IgD-negative memory B cell (primary cell): Measurements from ENCODE around the gene KIF16B. TPM values are rescaled to one million over a fixed set of nuclear protein-coding genes. Genes with fewer than 3 reads are reported as not detected.
"Not testable (repeated sequence)": the region's sequence is repeated elsewhere in the genome, so short reads cannot be mapped to it uniquely, and the experiment has no call there.

ENCODE experiments used
- H3K27ac Mint-ChIP-seq, 3 donors: one replicate each; pipeline ENCODE4 v1.8.0; 2020 to 2022; ENCODE audit warnings: mild to moderate bottlenecking in 3 of 3, mixed read lengths in 3 of 3, moderate library complexity in 1 of 3
- H3K27me3 Mint-ChIP-seq: one replicate; pipeline ENCODE4 v1.8.0; 2021; ENCODE audit warnings: mixed read lengths
- H3K36me3 Mint-ChIP-seq: one replicate; pipeline ENCODE4 v1.8.0; 2020; ENCODE audit warnings: mild to moderate bottlenecking, mixed read lengths
- H3K4me1 Mint-ChIP-seq, 3 donors: one replicate each; pipeline ENCODE4 v1.8.0; 2020 to 2022; ENCODE audit warnings: mixed read lengths in 3 of 3, mild to moderate bottlenecking in 1 of 3
- H3K4me3 Mint-ChIP-seq, 4 donors: one replicate each; pipeline ENCODE4 v1.8.0; 2020 to 2022; ENCODE audit warnings: mild to moderate bottlenecking in 4 of 4, mixed read lengths in 4 of 4, moderate library complexity in 3 of 4
- H3K9me3 Mint-ChIP-seq, 3 donors: one replicate each; pipeline ENCODE4 v1.8.0; 2020 to 2021; ENCODE audit warnings: mixed read lengths in 3 of 3, mild to moderate bottlenecking in 1 of 3
- polyA plus RNA-seq: library from polyadenylated mRNA; unstranded; fragments of 300-500 nt; fragmentation: Illumina TruSeq; gene quantifications from one replicate; pipeline ENCODE4 v1.2.3, GENCODE V29; 2021

KIF16B gene
- polyA plus RNA-seq, 1 donor from 2014 or later, result 7.3 TPM

- Mint-ChIP-seq H3K27ac (no peak overlapping the region), H3K9me3 (peaks cover 6 to 15% (median 14%) of the 10 kb centered on the region in 3 donors), H3K27me3 (no peaks in the 10 kb centered on the region)
Measured at GRCh38 chr20:16261733-16262273, 311.4 kb downstream of the KIF16B start.

GRCh38 chr20:16260911-16261310 lies 312.3 kb downstream of the KIF16B start:
- Mint-ChIP-seq H3K27ac (no peak overlapping the region), H3K4me1 (peaks cover 0 to 2% (median 0%) of the 10 kb centered on the region in 3 donors), H3K9me3 (peaks cover 5 to 9% (median 6%) of the 10 kb centered on the region in 3 donors), H3K4me3 (no peak overlapping the region), H3K27me3 (no peaks in the 10 kb centered on the region), H3K36me3 (no peaks in the 10 kb centered on the region)

More at GRCh38 chr20:16261733-16262273, 311.4 kb downstream of the KIF16B start:
- no peaks in the 10 kb centered on the region for H3K36me3 Mint-ChIP-seq
- peaks cover 0 to 2% (median 0%) of the 10 kb centered on the region in 3 donors for H3K4me1 Mint-ChIP-seq
- H3K4me3 Mint-ChIP-seq, result no peak overlapping the region

DNA sequence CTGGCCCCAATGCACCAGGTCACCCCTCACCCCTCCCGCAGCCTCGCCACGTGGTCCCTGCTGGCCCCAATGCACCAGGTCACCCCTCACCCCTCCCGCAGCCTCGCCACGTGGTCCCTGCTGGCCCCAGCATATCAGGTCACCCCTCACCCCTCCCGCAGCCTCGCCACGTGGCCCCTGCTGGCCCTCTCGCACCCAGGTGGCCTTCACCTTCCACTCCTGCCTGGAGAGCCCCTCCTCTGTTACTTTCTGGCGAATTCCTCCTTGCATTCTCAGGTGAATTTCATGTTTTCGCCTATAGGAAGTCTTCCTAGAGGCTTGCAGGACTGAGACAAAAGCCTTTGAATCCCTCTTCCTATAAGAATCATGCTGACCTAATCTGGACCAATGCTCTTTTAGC lies 313.1 kb downstream of the KIF16B start:
- not testable (repeated sequence) for H3K4me3 Mint-ChIP-seq, H3K27ac Mint-ChIP-seq

DNA sequence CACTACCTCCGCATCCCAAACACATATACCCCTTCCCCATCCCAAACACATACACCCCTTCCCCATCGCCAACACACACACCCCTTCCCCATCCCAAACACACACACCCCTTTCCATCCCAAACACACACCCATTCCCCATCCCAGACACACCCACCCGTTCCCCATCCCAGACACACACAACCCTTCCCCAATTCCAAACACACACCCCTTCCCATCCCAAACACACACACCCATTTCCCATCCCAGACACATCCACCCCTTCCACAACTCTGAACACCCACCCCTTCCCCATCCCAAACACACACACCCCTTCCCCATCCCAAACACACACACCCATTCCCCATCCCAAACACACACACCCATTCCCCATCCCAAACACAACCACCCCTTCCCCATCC lies 314.5 kb downstream of the KIF16B start:
- Mint-ChIP-seq H3K27me3 (no peaks in the 10 kb centered on the region), H3K27ac (no peak overlapping the region), H3K9me3 (peaks cover 0 to 4% (median 0%) of the 10 kb centered on the region in 3 donors), H3K36me3 (peaks cover 2% of the 10 kb centered on the region), H3K4me1 (peaks cover 0 to 2% (median 0%) of the 10 kb centered on the region in 3 donors), H3K4me3 (no peak overlapping the region)

More for the DNA sequence above, 313.1 kb downstream of the KIF16B start:
- H3K36me3 Mint-ChIP-seq, H3K9me3 Mint-ChIP-seq, H3K4me1 Mint-ChIP-seq, H3K27me3 Mint-ChIP-seq: not testable (repeated sequence)

DNA sequence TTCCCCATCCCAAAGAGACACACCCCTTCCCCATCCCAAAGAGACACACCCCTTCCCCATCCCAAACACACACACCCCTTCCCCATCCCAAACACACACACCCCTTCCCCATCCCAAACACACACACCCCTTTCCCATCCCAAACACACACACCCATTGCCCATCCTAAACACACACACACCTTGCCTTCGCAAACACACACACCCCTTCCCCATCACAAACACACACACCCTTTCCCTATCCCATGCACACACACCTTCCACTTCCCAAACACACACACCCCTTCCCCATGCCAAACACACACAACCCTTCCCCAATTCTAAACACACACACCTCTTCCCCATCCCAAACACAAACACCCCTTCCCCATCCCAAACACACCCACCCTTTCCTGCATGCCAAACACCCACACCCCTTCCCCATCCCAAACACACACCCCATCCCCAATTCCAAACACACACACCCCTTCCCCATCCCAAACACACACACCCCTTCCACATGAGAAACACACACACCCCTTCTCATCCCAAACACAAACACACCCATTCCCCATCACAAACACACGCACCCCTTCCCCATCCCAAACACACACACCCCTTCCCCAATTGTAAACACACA lies 315.3 kb downstream of the KIF16B start:
- Mint-ChIP-seq H3K36me3 (peaks cover 2% of the 10 kb centered on the region), H3K4me1 (peaks cover 0 to under 1% (median 0%) of the 10 kb centered on the region in 3 donors), H3K4me3 (no peak overlapping the region), H3K9me3 (peaks cover 0 to 4% (median 0%) of the 10 kb centered on the region in 3 donors), H3K27me3 (no peaks in the 10 kb centered on the region), H3K27ac (no peak overlapping the region)

GRCh38 chr20:16257021-16257420 lies 316.2 kb downstream of the KIF16B start:
- Mint-ChIP-seq H3K27ac (no peak overlapping the region), H3K27me3 (no peaks in the 10 kb centered on the region), H3K4me3 (no peak overlapping the region), H3K4me1 (no peaks in the 10 kb centered on the region), H3K36me3 (peaks cover 2% of the 10 kb centered on the region), H3K9me3 (peaks cover 0 to 4% (median 0%) of the 10 kb centered on the region in 3 donors)

DNA sequence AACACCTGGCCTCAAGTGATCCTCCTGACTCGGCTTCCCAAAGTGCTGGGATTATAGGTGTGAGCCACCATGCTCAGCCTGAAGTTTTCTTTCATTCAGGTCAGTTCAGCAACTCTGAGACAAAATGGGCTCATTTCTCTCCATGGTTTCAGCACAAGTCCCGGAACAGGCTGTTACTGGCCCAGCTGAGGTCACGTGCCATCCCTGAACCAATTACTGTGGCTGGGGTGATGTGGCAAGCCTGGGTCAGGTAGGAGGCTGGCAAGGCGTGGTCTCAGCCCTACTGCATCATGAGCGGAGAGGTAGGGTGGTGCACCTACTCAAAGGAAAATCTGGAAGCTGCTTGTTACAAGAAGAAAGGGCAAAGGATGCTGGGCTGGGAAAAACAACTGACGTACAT lies 326.4 kb downstream of the KIF16B start:
- Mint-ChIP-seq H3K4me3 (no peak overlapping the region), H3K27ac (no peak overlapping the region), H3K36me3 (no peaks in the 10 kb centered on the region), H3K27me3 (peaks cover 4% of the 10 kb centered on the region), H3K9me3 (peaks cover 0 to 4% (median 0%) of the 10 kb centered on the region in 3 donors), H3K4me1 (peaks cover 0 to 1% (median 0%) of the 10 kb centered on the region in 3 donors)

DNA sequence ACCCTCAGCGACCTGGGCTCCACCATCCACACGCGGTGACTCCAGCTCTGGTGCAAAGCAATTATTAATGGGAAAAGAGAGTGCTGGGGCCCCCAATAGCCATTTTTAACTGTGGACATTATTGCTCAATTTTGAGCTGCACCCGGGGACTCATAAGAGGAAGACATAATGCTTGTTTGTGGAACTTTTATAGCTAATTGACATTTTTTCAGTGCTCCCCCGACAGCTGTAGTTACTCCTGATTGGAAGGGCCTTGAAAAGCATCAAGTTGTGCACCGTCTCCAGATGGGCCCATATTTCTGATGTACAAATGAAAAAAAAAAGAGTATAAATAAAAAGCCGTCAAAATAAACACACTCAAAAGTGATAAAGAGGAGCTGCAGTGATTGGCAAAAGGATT lies 327.0 kb downstream of the KIF16B start:
- Mint-ChIP-seq H3K9me3 (peaks cover 0 to 4% (median 0%) of the 10 kb centered on the region in 3 donors), H3K4me3 (no peak overlapping the region), H3K27me3 (peaks cover 4% of the 10 kb centered on the region), H3K36me3 (no peaks in the 10 kb centered on the region), H3K27ac (no peak overlapping the region), H3K4me1 (peaks cover 0 to 1% (median 0%) of the 10 kb centered on the region in 3 donors)

DNA sequence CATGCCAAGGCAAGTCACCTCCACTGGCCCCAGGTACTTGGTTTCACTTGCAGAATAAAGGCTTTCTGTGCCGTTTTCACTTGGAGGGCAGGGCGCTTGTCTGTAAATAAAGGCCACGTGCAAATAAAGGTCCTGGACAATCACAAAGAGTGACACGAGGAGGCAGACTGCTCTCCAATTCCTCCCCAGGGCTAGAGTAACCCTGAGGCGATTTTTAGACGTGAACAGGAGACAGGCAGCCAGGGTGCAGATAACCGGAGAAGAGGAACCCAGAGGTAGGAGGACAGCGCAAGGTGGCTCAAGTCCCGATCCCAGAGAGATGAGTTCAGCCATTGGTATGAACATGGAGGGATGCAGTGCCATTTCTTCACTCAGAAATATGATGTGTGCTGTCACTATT lies 327.4 kb downstream of the KIF16B start:
- Mint-ChIP-seq H3K4me1 (peaks cover 0 to 1% (median 0%) of the 10 kb centered on the region in 3 donors), H3K27me3 (peaks cover 3% of the 10 kb centered on the region), H3K36me3 (no peaks in the 10 kb centered on the region), H3K4me3 (no peak overlapping the region), H3K9me3 (peaks cover 0 to 4% (median 0%) of the 10 kb centered on the region in 3 donors), H3K27ac (no peak overlapping the region)

- H3K4me3 Mint-ChIP-seq, result no peak overlapping the region
- H3K27ac Mint-ChIP-seq, result no peak overlapping the region
- H3K4me1 Mint-ChIP-seq, result peaks cover 0 to 1% (median 0%) of the 10 kb centered on the region in 3 donors
- H3K9me3 Mint-ChIP-seq, result peaks cover 0 to 5% (median 4%) of the 10 kb centered on the region in 3 donors
- H3K36me3 Mint-ChIP-seq, result no peaks in the 10 kb centered on the region
- peaks cover 2% of the 10 kb centered on the region for H3K27me3 Mint-ChIP-seq
Measured at GRCh38 chr20:16244892-16245291, 328.4 kb downstream of the KIF16B start.

GRCh38 chr20:16243470-16243869 lies 329.8 kb downstream of the KIF16B start:
- H3K4me1 Mint-ChIP-seq, result peaks cover 0 to 1% (median 0%) of the 10 kb centered on the region in 3 donors
- H3K9me3 Mint-ChIP-seq, result peaks cover 0 to 9% (median 9%) of the 10 kb centered on the region in 3 donors
- H3K27ac Mint-ChIP-seq, result no peak overlapping the region
- no peak overlapping the region for H3K4me3 Mint-ChIP-seq
- H3K27me3 Mint-ChIP-seq, result peaks cover 2% of the 10 kb centered on the region
- H3K36me3 Mint-ChIP-seq, result no peaks in the 10 kb centered on the region

DNA sequence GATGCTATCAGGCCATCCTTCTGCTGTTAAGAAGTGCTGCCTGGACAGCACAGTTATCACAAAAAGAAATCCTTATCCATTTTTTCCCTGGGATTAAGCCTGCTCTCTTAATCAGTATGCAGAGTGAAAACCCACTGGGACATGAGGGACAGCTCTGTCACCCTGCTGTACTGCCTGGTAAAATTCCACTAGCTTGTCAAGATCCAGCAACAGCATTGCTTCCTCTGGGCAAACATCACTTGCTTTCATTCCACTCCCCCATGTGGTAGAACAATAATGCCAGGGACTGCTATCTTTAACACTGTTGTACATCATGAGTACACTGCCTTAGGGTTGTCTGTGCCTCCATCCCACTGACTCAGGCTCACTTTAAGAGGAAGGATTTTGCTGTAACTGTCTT lies 331.3 kb downstream of the KIF16B start:
- H3K27me3 Mint-ChIP-seq, result no peaks in the 10 kb centered on the region
- peaks cover 5% of the 10 kb centered on the region for H3K36me3 Mint-ChIP-seq
- peaks cover 4 to 14% (median 12%) of the 10 kb centered on the region in 3 donors for H3K9me3 Mint-ChIP-seq
- H3K4me1 Mint-ChIP-seq, result peaks cover 0 to 1% (median 0%) of the 10 kb centered on the region in 3 donors
- H3K27ac Mint-ChIP-seq, result no peak overlapping the region
- H3K4me3 Mint-ChIP-seq, result no peak overlapping the region

DNA sequence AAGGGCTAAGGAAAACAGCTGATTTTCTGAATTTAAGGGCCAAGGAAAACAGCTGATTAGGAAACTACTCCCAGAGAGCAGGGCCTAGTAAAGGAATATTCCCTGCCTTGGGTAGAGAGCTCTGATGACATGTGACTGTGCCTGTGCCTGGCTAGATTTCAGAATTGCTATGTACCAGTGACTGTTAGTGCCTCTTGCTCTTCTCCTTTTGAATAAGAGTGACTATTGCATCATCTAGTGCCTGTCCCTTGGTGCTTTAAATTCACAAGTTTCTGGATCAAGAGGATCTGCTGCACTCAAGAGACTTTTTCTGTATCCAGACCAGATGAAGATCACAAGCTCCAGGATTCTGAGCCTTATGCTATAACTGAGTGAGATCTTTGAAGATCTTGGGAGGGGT lies 332.9 kb downstream of the KIF16B start:
- H3K4me3 Mint-ChIP-seq, result no peak overlapping the region
- no peaks in the 10 kb centered on the region for H3K27me3 Mint-ChIP-seq
- no peak overlapping the region for H3K27ac Mint-ChIP-seq
- peaks cover 0 to 1% (median 0%) of the 10 kb centered on the region in 3 donors for H3K4me1 Mint-ChIP-seq
- H3K36me3 Mint-ChIP-seq, result peaks cover 5% of the 10 kb centered on the region
- H3K9me3 Mint-ChIP-seq, result peaks cover 4 to 14% (median 12%) of the 10 kb centered on the region in 3 donors

GRCh38 chr20:16236589-16237241 lies 336.5 kb downstream of the KIF16B start:
- Mint-ChIP-seq H3K27ac (no peak overlapping the region), H3K9me3 (peaks cover 7 to 14% (median 12%) of the 10 kb centered on the region in 3 donors), H3K4me1 (no peaks in the 10 kb centered on the region), H3K27me3 (no peaks in the 10 kb centered on the region), H3K36me3 (peaks cover 5% of the 10 kb centered on the region), H3K4me3 (no peak overlapping the region)

- no peak overlapping the region for H3K27ac Mint-ChIP-seq
- no peak overlapping the region for H3K4me3 Mint-ChIP-seq
- H3K4me1 Mint-ChIP-seq, result no peaks in the 10 kb centered on the region
- no peaks in the 10 kb centered on the region for H3K36me3 Mint-ChIP-seq
- H3K27me3 Mint-ChIP-seq, result no peaks in the 10 kb centered on the region
- peaks cover 0 to 6% (median 0%) of the 10 kb centered on the region in 3 donors for H3K9me3 Mint-ChIP-seq
Measured at GRCh38 chr20:16230402-16230801, 342.8 kb downstream of the KIF16B start.
